GM19468 (cell line): Measurements from ENCODE around the gene FZD4.
"Not testable (repeated sequence)": the region's sequence is repeated elsewhere in the genome, so short reads cannot be mapped to it uniquely, and the experiment has no call there.

Source experiments
- ATAC-seq: cut with Tn5 transposase; IDR thresholded peaks from one replicate; pipeline ENCODE4 v1.9.1; 2021; ENCODE audit warnings: mild to moderate bottlenecking, moderate library complexity, moderate number of reproducible peaks; ENCODE audit not compliant: unreplicated experiment; ENCODE audit errors: extremely low read depth

The FZD4 gene

GRCh38 chr11:86938900-86939880, 16.0 kb downstream of the FZD4 start:
- ATAC-seq = peak; percentile 63

- no peak for ATAC-seq
Observed at GRCh38 chr11:86938203-86938899, 16.8 kb downstream of the FZD4 start.

- ATAC-seq = not testable (repeated sequence)
Observed at GRCh38 chr11:86937193-86937806, 17.9 kb downstream of the FZD4 start.

GRCh38 chr11:86934926-86935579, 20.1 kb downstream of the FZD4 start:
- no peak for ATAC-seq

GRCh38 chr11:86934582-86934900, 20.7 kb downstream of the FZD4 start:
- ATAC-seq = no peak

- ATAC-seq = no peak
Observed at GRCh38 chr11:86933891-86934581, 21.2 kb downstream of the FZD4 start.

- no peak for ATAC-seq
Observed at GRCh38 chr11:86932924-86933875, 22.0 kb downstream of the FZD4 start.

GRCh38 chr11:86932259-86932585, 23.0 kb downstream of the FZD4 start:
- no peak for ATAC-seq

- no peak for ATAC-seq
Observed at GRCh38 chr11:86931548-86932258, 23.5 kb downstream of the FZD4 start.

- ATAC-seq = no peak
Observed at GRCh38 chr11:86930957-86931547, 24.1 kb downstream of the FZD4 start.

GRCh38 chr11:86926975-86927374, 28.2 kb downstream of the FZD4 start:
- ATAC-seq = no peak

GRCh38 chr11:86923999-86924766, 31.0 kb downstream of the FZD4 start:
- no peak for ATAC-seq

GRCh38 chr11:86922225-86922624, 33.0 kb downstream of the FZD4 start:
- no peak for ATAC-seq

GRCh38 chr11:86919557-86920210, 35.5 kb downstream of the FZD4 start:
- ATAC-seq = peak; percentile 39

GRCh38 chr11:86918973-86919372, 36.2 kb downstream of the FZD4 start:
- ATAC-seq = no peak

GRCh38 chr11:86918496-86918895, 36.7 kb downstream of the FZD4 start:
- ATAC-seq = no peak

- no peak for ATAC-seq
Observed at GRCh38 chr11:86917589-86917988, 37.6 kb downstream of the FZD4 start.
